Measurements from ENCODE around the gene SH2B2. TPM values are rescaled to one million over a fixed set of nuclear protein-coding genes. Genes with fewer than 3 reads are reported as not detected.

SH2B2 gene
- total and polyA plus RNA-seq, 2 experiments from 2014 or later = 0.86 to 1.1 TPM

DNA sequence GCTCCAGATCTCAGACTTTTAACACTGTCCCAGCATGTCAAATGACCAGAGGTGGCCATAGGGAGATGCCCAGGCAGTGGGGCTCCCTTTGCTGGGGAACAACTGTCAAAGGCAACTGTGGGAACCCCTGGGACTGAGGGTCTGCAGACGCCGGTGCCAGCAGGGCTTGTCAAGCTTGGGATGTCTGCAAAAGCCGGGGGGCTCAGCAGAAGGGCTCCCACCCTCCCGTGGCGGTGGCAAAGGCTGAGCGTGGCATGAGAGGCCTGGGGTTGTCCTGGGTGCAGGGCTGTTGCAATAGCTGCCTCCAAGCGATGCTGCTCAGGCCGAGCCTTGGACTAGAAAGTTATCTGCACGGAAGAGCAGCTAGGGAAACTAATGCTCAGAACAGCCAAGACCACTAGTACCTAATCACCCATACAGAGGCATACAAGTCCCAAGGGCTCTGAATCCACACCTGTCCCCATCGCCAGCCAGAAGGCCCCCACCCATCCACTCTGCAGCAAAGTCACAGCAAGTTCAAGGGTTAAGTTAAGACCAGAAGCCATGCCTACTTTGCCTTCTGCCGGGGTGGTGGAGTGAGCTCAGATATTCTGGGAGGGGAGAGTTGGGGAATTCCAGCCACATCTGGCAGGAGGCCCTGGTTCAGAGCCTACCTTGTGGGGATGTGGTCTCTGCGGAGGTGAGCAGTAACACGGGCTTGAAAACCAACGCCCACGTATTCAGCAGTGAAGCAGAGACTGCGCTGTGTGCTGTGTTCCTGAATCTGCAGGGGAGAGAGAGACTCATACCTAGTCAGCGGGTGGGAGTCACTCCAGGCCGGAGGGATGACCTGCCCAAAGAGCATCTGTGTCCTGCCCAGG, 4.6 kb downstream of the SH2B2 start:
- Histone ChIP-seq H3K9me2 (ENCODE audit: insufficient read depth) (no peaks in the 10 kb centered on the region), H3K36me3 (ENCODE audit: low read depth) (no peaks in the 10 kb centered on the region), H3K27me3 (replicated peaks; ENCODE audit: insufficient read depth) (0 out of 2 replicates have a peak, but pooled peaks cover 9% of the 10 kb centered on the region), H3K4me2 (ENCODE audit: unreplicated experiment) (no peak overlapping the region), H4K20me1 (ENCODE audit: insufficient read depth) (no peaks in the 10 kb centered on the region), H3K27ac (no peak overlapping the region), H3K9me3 (ENCODE audit: low read depth) (no peaks in the 10 kb centered on the region), H3K4me1 (ENCODE audit: insufficient read depth) (no peaks in the 10 kb centered on the region), H3K4me3 (no peak overlapping the region), H2AFZ (no peak overlapping the region), H3K79me2 (ENCODE audit: insufficient read depth) (no peaks in the 10 kb centered on the region), H3F3A (ENCODE audit: insufficient read depth) (no peaks in the 10 kb centered on the region), H3K9ac (no peak overlapping the region)
- peak; percentile 13 for DNase-seq
- 53 to 59% methylated on average over 17 to 18 of the region's 18 CpGs for WGBS, 2 experiments (ENCODE audit: low coverage in 1 of 2, low lambda C conversion rate in 2 of 2, missing lambda C conversion rate in 2 of 2)
- TF ChIP-seq EZH2 (IDR thresholded peaks at IDR 0.05; ENCODE audit: insufficient read depth, poor library complexity, severe bottlenecking) (no peak), EZH2phosphoT487 (IDR thresholded peaks at IDR 0.05; ENCODE audit: insufficient read depth, low read depth) (no peak)
- in situ Hi-C loops (cut with MboI) = no loop called here

- 80 to 90% methylated on average over 2 of the region's 2 CpGs for WGBS, 2 experiments (ENCODE audit: low coverage in 1 of 2, low lambda C conversion rate in 2 of 2, missing lambda C conversion rate in 2 of 2)
- no peaks in the 10 kb centered on the region for H3K36me3 ChIP-seq (ENCODE audit: low read depth)
- in situ Hi-C loops (cut with MboI) = no loop called here
Measured at GRCh38 chr7:102291916-102292267, 5.2 kb downstream of the SH2B2 start.

DNA sequence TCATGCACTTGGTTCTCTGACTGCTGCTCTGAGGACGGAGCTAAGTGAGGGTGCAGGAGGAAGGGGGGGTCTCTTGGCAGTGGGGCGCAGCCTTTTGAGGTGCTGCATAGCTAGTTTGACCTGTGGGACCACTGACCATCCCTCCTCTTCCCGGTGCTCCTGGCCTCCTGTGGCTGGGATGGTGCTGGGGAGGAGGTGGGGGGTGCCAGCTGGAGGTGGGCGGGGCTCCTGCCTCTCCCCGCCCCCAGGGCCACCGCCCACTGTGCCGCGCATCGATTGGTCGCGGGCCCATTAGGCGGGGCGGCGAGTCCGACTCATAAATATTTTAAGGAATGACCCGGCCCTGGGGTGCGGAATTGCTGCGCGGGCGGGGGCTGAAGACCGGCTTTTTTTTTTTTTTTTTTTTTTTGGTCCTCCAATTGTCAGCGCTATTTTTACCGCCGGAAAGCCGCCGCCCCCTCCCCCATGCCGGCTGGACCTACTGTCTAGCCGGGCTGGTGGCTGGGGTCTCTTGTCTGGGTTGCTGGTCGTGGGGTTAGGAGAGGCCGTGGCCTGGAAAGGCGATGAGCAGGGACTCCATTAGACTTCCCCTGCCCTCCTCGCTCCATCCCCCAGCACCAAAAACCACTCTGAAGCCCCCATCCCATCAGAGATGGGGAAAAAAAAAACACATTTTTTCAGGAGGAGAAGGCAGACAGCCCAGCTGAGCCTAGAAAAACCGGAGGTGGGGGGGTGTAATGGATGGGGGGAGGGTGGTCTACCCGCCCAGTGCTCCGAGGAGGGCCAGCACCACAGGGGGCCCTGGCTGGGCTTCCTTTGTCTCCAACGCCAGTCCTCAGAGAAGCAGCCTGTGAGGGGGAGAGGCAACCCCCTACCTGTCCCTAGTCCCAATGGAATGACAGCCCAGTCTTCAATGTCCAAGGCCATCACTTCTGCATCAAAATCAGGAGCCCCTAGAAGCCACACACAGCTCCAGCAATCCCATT, 6.4 kb downstream of the SH2B2 start:
- Histone ChIP-seq H3K9me3 (ENCODE audit: low read depth) (no peaks in the 10 kb centered on the region), H3F3A (ENCODE audit: insufficient read depth) (no peaks in the 10 kb centered on the region), H3K27me3 (replicated peaks; ENCODE audit: insufficient read depth) (0 out of 2 replicates have a peak, but pooled peaks cover 9% of the 10 kb centered on the region), H3K79me2 (ENCODE audit: insufficient read depth) (no peaks in the 10 kb centered on the region), H4K20me1 (ENCODE audit: insufficient read depth) (no peaks in the 10 kb centered on the region), H3K4me2 (ENCODE audit: unreplicated experiment) (no peak overlapping the region), H3K4me1 (ENCODE audit: insufficient read depth) (no peaks in the 10 kb centered on the region), H3K27ac (no peak overlapping the region), H3K9ac (no peak overlapping the region), H3K4me3 (no peak overlapping the region), H3K36me3 (ENCODE audit: low read depth) (no peaks in the 10 kb centered on the region), H3K9me2 (ENCODE audit: insufficient read depth) (no peaks in the 10 kb centered on the region), H2AFZ (no peak overlapping the region)
- in situ Hi-C loops (cut with MboI) = no loop called here
- peak; percentile 19 for DNase-seq
- 14 to 18% methylated on average over 26 to 32 of the region's 36 CpGs for WGBS, 2 experiments (ENCODE audit: low coverage in 1 of 2, low lambda C conversion rate in 2 of 2, missing lambda C conversion rate in 2 of 2)
- no peak for TF ChIP-seq EZH2phosphoT487 (IDR thresholded peaks at IDR 0.05; ENCODE audit: insufficient read depth, low read depth)
- TF ChIP-seq EZH2 (IDR thresholded peaks at IDR 0.05; ENCODE audit: insufficient read depth, poor library complexity, severe bottlenecking) = no peak

More at GRCh38 chr7:102291916-102292267, 5.2 kb downstream of the SH2B2 start:
- Histone ChIP-seq H3F3A (ENCODE audit: insufficient read depth) (no peaks in the 10 kb centered on the region), H3K27ac (no peak overlapping the region), H3K4me2 (ENCODE audit: unreplicated experiment) (no peak overlapping the region), H3K27me3 (replicated peaks; ENCODE audit: insufficient read depth) (0 out of 2 replicates have a peak, but pooled peaks cover 9% of the 10 kb centered on the region), H3K9me2 (ENCODE audit: insufficient read depth) (no peaks in the 10 kb centered on the region), H3K4me1 (ENCODE audit: insufficient read depth) (no peaks in the 10 kb centered on the region), H2AFZ (no peak overlapping the region), H3K9ac (no peak overlapping the region), H3K9me3 (ENCODE audit: low read depth) (no peaks in the 10 kb centered on the region), H3K79me2 (ENCODE audit: insufficient read depth) (no peaks in the 10 kb centered on the region), H3K4me3 (no peak overlapping the region), H4K20me1 (ENCODE audit: insufficient read depth) (no peaks in the 10 kb centered on the region)
- no peak for TF ChIP-seq EZH2 (IDR thresholded peaks at IDR 0.05; ENCODE audit: insufficient read depth, poor library complexity, severe bottlenecking)
- TF ChIP-seq EZH2phosphoT487 (IDR thresholded peaks at IDR 0.05; ENCODE audit: insufficient read depth, low read depth) = no peak
- no peak for DNase-seq

- H3K9me3 ChIP-seq (ENCODE audit: low read depth) = no peaks in the 10 kb centered on the region
- H3F3A ChIP-seq (ENCODE audit: insufficient read depth) = no peaks in the 10 kb centered on the region
- H3K4me2 ChIP-seq (ENCODE audit: unreplicated experiment) = no peak overlapping the region
- H3K4me3 ChIP-seq = no peak overlapping the region
- H3K27me3 ChIP-seq (replicated peaks; ENCODE audit: insufficient read depth) = 0 out of 2 replicates have a peak, but pooled peaks cover 9% of the 10 kb centered on the region
- H3K36me3 ChIP-seq (ENCODE audit: low read depth) = no peaks in the 10 kb centered on the region
- no peaks in the 10 kb centered on the region for H4K20me1 ChIP-seq (ENCODE audit: insufficient read depth)
- H3K27ac ChIP-seq = no peak overlapping the region
- H3K9ac ChIP-seq = no peak overlapping the region
- no peak for DNase-seq
- in situ Hi-C loops (cut with MboI) = no loop called here
- no peak for TF ChIP-seq EZH2phosphoT487 (IDR thresholded peaks at IDR 0.05; ENCODE audit: insufficient read depth, low read depth)
- TF ChIP-seq EZH2 (IDR thresholded peaks at IDR 0.05; ENCODE audit: insufficient read depth, poor library complexity, severe bottlenecking) = no peak
- no peak overlapping the region for H2AFZ ChIP-seq
- H3K4me1 ChIP-seq (ENCODE audit: insufficient read depth) = no peaks in the 10 kb centered on the region
- no peaks in the 10 kb centered on the region for H3K9me2 ChIP-seq (ENCODE audit: insufficient read depth)
- no peaks in the 10 kb centered on the region for H3K79me2 ChIP-seq (ENCODE audit: insufficient read depth)
- 77 to 82% methylated on average over 3 of the region's 3 CpGs for WGBS, 2 experiments (ENCODE audit: low coverage in 1 of 2, low lambda C conversion rate in 2 of 2, missing lambda C conversion rate in 2 of 2)
Measured at GRCh38 chr7:102294589-102294988, 7.9 kb downstream of the SH2B2 start.
